Measurements from ENCODE around the gene COX8A. TPM values are rescaled to one million over a fixed set of nuclear protein-coding genes. Genes with fewer than 3 reads are reported as not detected.

Gene COX8A
- polyA plus RNA-seq, 3 donors = 354 to 588 (median 526) TPM

DNA sequence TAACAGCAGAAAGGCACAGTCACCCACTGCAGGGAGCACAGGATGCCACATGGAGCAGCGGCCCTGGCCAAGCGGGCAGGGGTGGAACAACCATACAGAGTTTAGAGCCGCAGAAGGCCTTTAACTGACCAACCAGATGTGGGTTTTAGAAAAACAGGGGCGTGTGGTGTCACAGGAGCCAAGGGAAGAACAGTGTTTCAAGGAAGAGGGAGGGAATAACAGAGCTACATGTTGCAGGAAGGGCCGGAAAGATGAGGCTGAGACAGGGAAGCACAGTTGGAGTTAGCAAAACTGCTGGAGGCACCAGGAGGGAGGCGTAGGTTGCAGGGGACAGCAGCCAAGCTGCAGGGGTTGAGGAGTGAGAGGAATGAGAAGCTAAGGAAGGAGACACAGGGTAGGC, 43.4 kb upstream of the COX8A start:
- H3K9me3 Mint-ChIP-seq = peaks cover 0 to 2% (median 0%) of the 10 kb centered on the region in 7 donors
- Histone ChIP-seq H3K9me3 (replicated peaks in 1 of 2; ENCODE audit: control insufficient read depth in 1 of 2, insufficient read depth in 1 of 2, low read length in 2 of 2) (no peaks in the 10 kb centered on the region), H2AFZ (ENCODE audit: insufficient read depth, low read depth, low read length, poor library complexity, severe bottlenecking) (no peak overlapping the region), H3K27me3 (ENCODE audit: control insufficient read depth in 2 of 2, insufficient read depth in 2 of 2, low read length in 2 of 2) (no peaks in the 10 kb centered on the region), H3K36me3 (replicated peaks in 1 of 2; ENCODE audit: control insufficient read depth in 1 of 2, insufficient read depth in 2 of 2, low read length in 2 of 2) (no peaks in the 10 kb centered on the region), H3K4me2 (replicated peaks; ENCODE audit: extremely low read depth, low read length, poor library complexity, severe bottlenecking) (no peak overlapping the region), H3K9ac (ENCODE audit: insufficient read depth, low read length, poor library complexity, severe bottlenecking) (no peak overlapping the region), H3K4me3 (replicated peaks in 1 of 3; ENCODE audit: low read depth in 2 of 3, low read length in 3 of 3) (no peak overlapping the region), H4K20me1 (ENCODE audit: insufficient read depth, low read length) (no peaks in the 10 kb centered on the region), H3K27ac (ENCODE audit: low read depth in 1 of 2, low read length in 2 of 2) (no peak overlapping the region), H3K79me2 (ENCODE audit: insufficient read depth, low read length) (no peaks in the 10 kb centered on the region), H3K4me1 (ENCODE audit: control insufficient read depth in 1 of 2, insufficient read depth in 2 of 2, low read length in 2 of 2) (no peaks in the 10 kb centered on the region)
- intact Hi-C loops (cut with micrococcal nuclease) = no loop called here
- no peaks in the 10 kb centered on the region for H3K36me3 Mint-ChIP-seq
- no peaks in the 10 kb centered on the region for H3K4me1 Mint-ChIP-seq
- no peak overlapping the region for H3K4me3 Mint-ChIP-seq
- DNase-seq = no peak
- H3K27me3 Mint-ChIP-seq (ENCODE audit: low read depth in 3 of 3) = peaks cover 3 to 8% (median 7%) of the 10 kb centered on the region in 3 donors
- TF ChIP-seq, protein P1, sequence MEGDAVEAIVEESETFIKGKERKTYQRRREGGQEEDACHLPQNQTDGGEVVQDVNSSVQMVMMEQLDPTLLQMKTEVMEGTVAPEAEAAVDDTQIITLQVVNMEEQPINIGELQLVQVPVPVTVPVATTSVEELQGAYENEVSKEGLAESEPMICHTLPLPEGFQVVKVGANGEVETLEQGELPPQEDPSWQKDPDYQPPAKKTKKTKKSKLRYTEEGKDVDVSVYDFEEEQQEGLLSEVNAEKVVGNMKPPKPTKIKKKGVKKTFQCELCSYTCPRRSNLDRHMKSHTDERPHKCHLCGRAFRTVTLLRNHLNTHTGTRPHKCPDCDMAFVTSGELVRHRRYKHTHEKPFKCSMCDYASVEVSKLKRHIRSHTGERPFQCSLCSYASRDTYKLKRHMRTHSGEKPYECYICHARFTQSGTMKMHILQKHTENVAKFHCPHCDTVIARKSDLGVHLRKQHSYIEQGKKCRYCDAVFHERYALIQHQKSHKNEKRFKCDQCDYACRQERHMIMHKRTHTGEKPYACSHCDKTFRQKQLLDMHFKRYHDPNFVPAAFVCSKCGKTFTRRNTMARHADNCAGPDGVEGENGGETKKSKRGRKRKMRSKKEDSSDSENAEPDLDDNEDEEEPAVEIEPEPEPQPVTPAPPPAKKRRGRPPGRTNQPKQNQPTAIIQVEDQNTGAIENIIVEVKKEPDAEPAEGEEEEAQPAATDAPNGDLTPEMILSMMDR (IDR thresholded peaks at IDR 0.05) = no peak
- peak overlapping the region in 2 of 7 donors; percentile 6 to 10 for H3K27ac Mint-ChIP-seq
- WGBS (ENCODE audit: insufficient coverage) = 94% methylated on average over 5 of the region's 6 CpGs

DNA sequence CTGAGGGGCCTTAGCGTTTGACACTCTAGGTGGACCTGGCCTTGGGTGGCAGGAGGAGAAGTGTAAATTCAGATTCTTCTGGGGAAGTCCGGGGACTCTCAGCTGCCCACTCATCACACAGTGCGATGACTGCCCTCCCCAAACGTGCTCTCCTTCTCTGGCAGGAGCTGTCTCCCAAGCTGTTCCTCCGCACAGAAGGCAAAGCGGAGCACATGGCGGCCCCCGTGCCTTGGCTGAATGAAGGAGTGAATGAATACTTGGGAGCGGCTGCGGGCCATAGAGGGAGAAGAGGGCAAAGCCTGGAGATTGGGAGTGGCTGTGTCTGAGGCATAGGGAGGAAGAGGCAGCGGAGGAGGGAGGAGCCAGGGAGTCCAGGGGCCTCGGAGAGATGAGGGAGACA, 42.5 kb upstream of the COX8A start:
- no peak overlapping the region for H3K27ac ChIP-seq (ENCODE audit: low read depth in 1 of 2, low read length in 2 of 2)
- H3K4me3 ChIP-seq (replicated peaks in 1 of 3; ENCODE audit: low read depth in 2 of 3, low read length in 3 of 3) = no peak overlapping the region
- no peaks in the 10 kb centered on the region for H3K36me3 ChIP-seq (replicated peaks in 1 of 2; ENCODE audit: control insufficient read depth in 1 of 2, insufficient read depth in 2 of 2, low read length in 2 of 2)
- H2AFZ ChIP-seq (ENCODE audit: insufficient read depth, low read depth, low read length, poor library complexity, severe bottlenecking) = no peak overlapping the region
- H3K79me2 ChIP-seq (ENCODE audit: insufficient read depth, low read length) = no peaks in the 10 kb centered on the region
- H3K27me3 Mint-ChIP-seq (ENCODE audit: low read depth in 3 of 3) = peaks cover 3 to 8% (median 7%) of the 10 kb centered on the region in 3 donors
- no peaks in the 10 kb centered on the region for H4K20me1 ChIP-seq (ENCODE audit: insufficient read depth, low read length)
- H3K4me1 Mint-ChIP-seq = no peaks in the 10 kb centered on the region
- TF ChIP-seq, protein P1 (IDR thresholded peaks at IDR 0.05) = no peak
- no peak overlapping the region for H3K27ac Mint-ChIP-seq
- H3K9me3 Mint-ChIP-seq = no peaks in the 10 kb centered on the region
- H3K4me3 Mint-ChIP-seq = no peak overlapping the region
- 91% methylated on average over 9 of the region's 12 CpGs for WGBS (ENCODE audit: insufficient coverage)
- H3K9me3 ChIP-seq (replicated peaks in 1 of 2; ENCODE audit: control insufficient read depth in 1 of 2, insufficient read depth in 1 of 2, low read length in 2 of 2) = no peaks in the 10 kb centered on the region
- H3K36me3 Mint-ChIP-seq = no peaks in the 10 kb centered on the region
- H3K4me1 ChIP-seq (ENCODE audit: control insufficient read depth in 1 of 2, insufficient read depth in 2 of 2, low read length in 2 of 2) = no peaks in the 10 kb centered on the region
- no peak overlapping the region for H3K9ac ChIP-seq (ENCODE audit: insufficient read depth, low read length, poor library complexity, severe bottlenecking)
- DNase-seq = no peak
- H3K27me3 ChIP-seq (ENCODE audit: control insufficient read depth in 2 of 2, insufficient read depth in 2 of 2, low read length in 2 of 2) = no peaks in the 10 kb centered on the region
- no peak overlapping the region for H3K4me2 ChIP-seq (replicated peaks; ENCODE audit: extremely low read depth, low read length, poor library complexity, severe bottlenecking)
- intact Hi-C loops (cut with micrococcal nuclease) = no loop called here
